Measurements from ENCODE around the gene ST6GAL1. TPM values are rescaled to one million over a fixed set of nuclear protein-coding genes. Genes with fewer than 3 reads are reported as not detected.

ST6GAL1 gene
- total RNA-seq, 1 donor from 2014 or later = 40.3 TPM

DNA sequence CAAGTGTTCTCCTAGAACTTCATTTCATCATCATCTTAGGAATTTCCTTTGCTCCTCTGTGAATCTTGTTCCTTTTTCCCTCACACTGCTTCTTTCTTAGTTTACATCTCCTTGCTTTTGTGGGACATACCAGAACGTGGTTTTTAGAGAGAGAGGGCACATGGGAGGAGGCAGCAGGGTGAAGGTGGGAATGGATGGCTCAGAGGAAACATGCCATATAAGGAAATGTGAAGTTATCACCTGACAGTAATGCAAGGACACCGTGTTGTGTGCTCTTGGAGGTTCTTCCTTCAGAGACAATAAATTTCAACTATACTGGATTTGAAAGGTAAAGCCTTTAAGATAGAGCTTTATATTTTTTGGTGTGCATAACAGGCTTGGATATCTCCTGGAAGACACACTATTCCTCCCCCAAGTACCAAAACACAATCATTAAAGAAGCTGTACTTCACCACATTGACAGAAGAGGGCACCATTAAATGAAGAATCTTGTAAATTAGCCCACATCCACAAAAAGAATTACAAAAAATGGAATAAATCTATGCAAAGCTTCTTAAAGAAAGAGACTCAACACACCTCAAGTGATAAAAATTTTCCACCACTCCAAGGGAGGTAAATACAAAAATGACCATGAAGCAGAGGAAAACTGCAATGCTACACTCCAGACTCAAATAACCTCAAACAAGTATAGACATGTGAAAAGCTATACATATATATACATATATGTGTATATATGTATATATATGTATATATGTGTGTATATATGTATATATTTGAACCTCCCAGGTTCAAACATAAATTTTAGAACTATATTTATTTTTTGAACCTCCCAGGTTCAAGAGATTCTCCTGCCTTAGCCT, 182.8 kb downstream of the ST6GAL1 start:
- peak; percentile 45 for DNase-seq (ENCODE audit: low read depth)

- DNase-seq (ENCODE audit: low read depth) = no peak
These were observed 184.2 kb downstream of the ST6GAL1 start for GRCh38 chr3:187114511-187114910.

DNA sequence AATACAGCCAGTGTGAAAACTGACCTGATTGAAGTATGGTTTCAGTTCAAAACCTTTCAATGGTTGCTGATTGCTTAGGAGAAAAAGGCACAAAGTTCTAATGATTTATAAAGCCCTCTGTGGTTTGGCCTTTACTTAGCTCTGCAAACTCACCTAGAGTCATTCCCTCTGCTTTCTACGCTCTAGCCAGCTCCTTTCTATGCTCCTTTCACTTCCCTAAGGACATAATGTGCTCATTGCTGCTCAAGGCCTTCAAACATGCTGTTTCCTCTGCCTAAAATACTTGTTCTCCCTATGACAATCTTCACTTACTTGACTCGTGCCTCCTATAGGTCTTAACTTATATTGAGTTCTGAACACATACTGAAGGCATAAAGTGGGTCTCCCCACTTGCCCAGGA, 190.0 kb downstream of the ST6GAL1 start:
- DNase-seq (ENCODE audit: low read depth) = no peak

DNA sequence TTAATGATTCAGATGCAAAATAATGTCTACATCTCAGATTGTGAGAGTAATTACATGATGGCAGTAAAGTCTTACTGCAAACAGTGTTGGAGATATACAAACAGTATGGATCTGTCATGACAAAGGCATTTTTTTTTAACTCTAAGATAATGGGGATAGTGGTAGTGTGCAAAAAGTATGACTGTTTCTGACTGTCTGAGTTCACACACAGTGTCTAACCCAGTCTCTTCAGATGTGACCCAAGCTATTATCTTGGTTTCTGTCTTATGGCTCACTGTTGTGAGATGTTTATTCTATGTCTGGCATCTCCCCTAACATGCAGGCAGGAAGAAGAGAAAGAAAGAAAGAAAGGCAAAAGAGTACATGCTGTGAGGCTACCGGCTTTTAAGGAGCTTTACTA, 191.9 kb downstream of the ST6GAL1 start:
- DNase-seq (ENCODE audit: low read depth) = no peak

DNA sequence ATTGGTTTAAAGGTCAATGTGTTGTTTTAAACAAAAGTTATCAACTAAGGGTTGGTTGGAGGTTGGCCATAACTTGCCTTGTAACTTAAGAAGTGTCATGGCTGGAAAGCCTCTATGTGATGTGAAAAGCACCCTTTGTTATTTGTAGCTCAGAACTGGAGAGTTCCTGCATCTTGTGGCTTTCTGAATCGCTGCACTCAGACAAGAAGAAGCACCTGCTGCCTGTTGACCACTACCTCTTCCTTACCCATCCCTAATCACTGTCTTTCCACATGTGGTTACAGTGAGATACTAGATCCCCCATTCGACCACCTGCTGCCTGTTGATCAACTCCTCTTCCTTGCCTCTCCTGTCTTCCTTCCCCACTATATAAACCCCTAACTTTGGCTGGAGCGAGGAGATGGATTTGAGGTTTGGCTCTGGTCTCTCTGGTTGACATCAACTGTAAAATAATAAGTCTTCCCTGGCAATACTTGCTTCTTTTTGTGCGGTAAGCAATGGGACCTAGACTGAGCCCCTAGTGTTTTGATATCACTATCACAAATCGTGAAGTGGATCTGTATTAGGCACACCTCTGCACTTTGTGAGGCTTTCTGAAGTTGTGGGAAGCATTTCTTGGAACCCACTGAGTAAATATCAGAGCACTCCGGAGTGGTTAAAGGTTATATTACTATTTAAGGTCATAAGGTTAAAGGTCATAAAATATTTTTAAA, 195.1 kb downstream of the ST6GAL1 start:
- DNase-seq (ENCODE audit: low read depth) = no peak

Other genes with a start within 250 kb of the ST6GAL1 start
- 0.99 TPM in 1 of 2 replicates, not detected in the other for gene KNG1, start 213.2 kb upstream of the ST6GAL1 start, total RNA-seq
- 725 and 842 TPM in 2 replicates for gene EIF4A2, start 146.9 kb upstream of the ST6GAL1 start, total RNA-seq
- 22.0 and 35.3 TPM in 2 replicates for gene RFC4, start 124.0 kb upstream of the ST6GAL1 start, total RNA-seq
- not detected in 2 replicates for gene ADIPOQ, start 87.8 kb upstream of the ST6GAL1 start, total RNA-seq
- 5.3 and 13.4 TPM in 2 replicates for gene RPL39L, start 209.0 kb downstream of the ST6GAL1 start, total RNA-seq